Measurements from ENCODE around the gene COMT. TPM values are rescaled to one million over a fixed set of nuclear protein-coding genes. Genes with fewer than 3 reads are reported as not detected.

Gene COMT
- total RNA-seq, 1 experiment from 2014 or later, result 585 TPM

DNA sequence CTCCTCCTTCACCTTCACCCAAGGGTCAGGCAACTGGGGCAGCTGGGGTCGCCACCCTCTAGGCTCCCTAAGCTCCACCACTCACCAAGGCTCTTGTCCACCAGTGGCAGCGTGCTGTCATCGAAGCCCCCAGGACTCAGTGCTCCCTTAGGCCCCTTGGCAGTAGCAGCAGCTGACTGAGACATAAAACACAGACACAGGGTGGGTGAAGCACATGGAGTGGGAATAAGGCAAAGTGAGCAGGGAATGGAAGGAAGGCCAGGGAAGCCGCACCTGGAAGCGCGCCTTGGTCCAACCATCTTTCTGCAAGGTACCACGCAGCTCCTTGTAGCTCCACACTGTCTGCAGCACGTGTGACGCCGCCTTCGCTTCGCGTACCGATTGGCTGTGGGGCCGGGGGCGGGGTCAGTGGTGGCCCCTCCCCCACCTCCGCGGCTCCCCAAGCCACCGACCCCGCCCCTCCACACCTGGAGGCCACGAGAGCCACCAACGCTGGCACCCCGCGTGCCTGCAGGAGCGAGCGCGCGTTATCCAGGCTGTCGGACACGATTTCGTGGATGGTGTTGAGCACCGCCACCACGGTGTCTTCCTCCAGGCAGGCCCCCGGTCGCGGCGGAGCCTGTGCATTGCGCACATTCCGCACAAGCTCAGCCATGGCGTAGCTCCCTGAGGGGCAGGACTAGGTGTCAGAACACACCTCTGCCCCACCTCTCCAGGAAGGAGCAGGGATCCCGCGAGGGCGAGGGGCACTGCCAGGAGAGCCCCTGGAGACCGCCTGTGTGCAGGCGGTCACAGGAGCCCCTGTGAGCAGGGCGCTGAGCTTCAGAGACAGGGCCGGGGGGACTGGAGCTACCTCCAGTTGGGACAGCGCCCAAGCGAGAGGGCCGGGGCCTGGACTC, 31.3 kb downstream of the COMT start:
- in situ Hi-C loops (cut with HindIII; ENCODE audit: low pct_unique_long_range_greater_than_20kb, low sequenced_read_pairs), result no loop called here
- DNase-seq (ENCODE audit: low read depth), result no peak

DNA sequence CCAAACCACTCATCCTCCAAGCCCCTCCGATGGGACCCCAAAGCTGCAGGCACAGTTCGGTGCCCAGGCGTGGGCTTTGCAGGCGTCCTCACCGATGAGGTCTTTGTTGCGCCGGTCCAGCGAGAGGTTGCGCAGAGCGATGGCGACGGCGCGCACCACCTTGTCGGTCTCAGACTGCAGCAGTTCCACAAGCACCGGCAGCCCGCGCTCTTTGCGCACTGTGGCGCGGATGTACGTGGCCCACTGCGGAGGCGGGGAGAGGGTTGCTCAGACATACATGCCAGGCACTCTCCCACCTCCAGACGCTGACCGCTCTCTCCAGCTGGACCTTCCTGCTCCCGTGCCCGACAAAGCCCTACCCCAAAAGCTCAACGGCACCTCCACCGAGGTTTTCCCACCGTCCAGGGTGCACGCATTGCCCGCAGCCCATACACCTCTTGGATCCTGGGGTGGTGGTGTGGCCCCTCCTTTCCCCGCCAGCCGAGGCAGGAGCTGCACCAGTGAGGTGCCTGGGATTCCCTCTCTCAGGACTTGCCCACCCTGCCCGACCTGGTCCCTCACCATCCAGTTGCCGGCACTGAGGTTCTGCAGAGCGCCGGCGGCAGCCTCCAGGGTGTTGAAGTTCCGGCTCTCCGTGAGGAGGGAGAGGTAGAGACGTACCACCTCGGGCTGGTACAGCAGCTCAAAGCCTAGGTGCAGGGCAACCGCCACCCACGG, 32.1 kb downstream of the COMT start:
- DNase-seq (ENCODE audit: low read depth), result no peak
- in situ Hi-C loops (cut with HindIII; ENCODE audit: low pct_unique_long_range_greater_than_20kb, low sequenced_read_pairs), result no loop called here

DNA sequence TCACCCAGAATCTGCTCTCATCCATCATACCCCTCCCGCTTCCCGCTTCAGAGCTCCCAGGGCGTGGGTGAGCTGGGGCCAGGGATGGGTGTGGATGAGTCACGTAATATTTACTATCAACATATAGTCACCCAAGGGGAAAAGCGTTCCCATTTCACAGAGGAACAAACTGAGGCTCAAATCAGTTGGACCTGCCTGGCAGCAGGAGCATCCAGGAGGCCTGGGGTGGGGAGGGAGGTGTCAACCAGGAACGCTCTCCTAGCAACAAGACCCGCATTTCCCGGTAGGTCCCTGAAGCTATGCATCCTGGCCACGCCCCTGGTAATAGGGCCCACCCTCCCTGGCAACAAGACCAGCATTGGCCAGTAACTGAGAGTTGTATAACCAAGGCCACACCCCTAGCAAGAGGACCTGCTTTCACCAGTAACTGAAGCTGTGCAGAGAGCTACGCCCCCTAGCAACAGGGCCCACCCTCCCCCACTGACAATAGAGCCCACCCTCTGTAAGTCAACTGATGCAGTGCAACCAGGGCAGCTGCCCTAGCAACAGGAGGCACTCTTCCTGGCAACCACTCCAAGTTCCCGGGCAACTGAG, 32.8 kb downstream of the COMT start:
- in situ Hi-C loops (cut with HindIII; ENCODE audit: low pct_unique_long_range_greater_than_20kb, low sequenced_read_pairs), result no loop called here
- peak; percentile 85 for DNase-seq (ENCODE audit: low read depth)

DNA sequence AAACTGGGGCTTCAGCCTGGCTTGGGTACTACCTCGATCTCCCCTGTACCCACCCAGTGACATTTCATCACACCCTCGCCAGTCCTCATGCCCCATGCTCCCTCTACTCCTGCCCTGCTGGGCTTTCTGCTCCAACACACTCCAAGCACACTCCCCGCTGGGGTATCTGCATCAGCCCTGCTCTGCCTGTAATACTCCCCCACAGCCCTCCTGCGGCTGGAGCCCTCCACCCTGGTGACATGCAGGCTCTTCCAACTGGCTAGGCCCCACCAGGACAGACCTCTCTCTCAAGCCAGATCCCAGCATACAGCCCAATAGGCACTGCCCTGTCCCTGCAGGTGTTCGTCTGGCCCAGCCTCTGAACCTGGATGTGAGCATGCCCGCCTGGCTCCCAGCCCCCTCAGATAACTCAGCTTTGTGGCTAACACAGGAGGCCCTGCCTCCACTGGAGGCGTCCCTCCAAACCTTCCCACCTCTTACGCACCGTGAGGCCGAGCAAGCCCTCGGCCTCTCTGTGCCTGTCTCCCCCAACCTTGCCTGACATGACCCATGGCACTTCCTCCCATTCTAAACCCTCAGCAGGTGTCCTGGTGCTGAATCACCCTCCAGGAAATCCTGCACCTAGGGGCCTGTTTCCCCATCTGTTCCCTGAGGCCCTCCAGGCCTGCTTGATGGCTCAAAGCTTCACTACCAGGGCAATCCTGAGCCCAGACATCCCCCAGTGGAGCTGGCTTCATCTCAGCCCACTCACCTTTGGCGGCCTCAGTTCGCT, 33.5 kb downstream of the COMT start:
- DNase-seq (ENCODE audit: low read depth), result no peak
- in situ Hi-C loops (cut with HindIII; ENCODE audit: low pct_unique_long_range_greater_than_20kb, low sequenced_read_pairs), result no loop called here

DNA sequence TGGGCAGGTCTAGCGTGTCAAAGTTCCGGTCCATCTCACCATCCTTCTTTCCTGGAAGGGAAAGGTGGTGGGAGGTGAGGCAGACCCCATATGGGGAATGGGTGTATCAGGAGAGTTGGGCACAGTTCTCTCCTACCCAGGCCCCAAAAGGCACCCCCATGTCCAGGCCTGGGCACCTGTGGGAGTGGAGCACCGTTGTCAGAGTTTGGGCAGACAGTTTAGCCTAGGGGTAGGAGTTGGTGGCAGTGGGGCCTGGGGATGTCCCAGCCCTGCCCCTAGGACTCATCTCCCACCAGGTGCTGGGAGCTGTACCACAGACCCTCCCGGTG, 34.1 kb downstream of the COMT start:
- no peak for DNase-seq (ENCODE audit: low read depth)
- in situ Hi-C loops (cut with HindIII; ENCODE audit: low pct_unique_long_range_greater_than_20kb, low sequenced_read_pairs), result no loop called here

DNA sequence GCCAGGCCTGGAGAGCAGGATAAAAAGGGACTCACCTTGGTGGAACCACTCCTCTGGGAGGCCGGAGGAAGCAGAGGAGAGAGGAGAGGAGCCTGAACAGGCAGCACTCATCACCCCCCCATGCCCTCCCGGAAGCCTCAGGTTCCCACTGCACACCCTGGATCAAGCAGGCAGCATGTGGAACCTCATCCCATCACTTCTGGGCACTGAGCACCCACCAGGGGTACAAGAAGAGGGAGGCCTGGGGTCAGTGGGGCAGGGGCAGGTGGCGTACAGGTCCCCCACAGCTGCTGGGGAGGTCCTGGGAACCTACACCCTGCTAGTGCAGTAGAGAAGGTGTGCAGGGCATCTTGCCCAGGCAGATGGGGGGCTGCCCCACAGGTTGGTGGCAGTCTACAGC, 35.1 kb downstream of the COMT start:
- no peak for DNase-seq (ENCODE audit: low read depth)
- in situ Hi-C loops (cut with HindIII; ENCODE audit: low pct_unique_long_range_greater_than_20kb, low sequenced_read_pairs), result no loop called here

DNA sequence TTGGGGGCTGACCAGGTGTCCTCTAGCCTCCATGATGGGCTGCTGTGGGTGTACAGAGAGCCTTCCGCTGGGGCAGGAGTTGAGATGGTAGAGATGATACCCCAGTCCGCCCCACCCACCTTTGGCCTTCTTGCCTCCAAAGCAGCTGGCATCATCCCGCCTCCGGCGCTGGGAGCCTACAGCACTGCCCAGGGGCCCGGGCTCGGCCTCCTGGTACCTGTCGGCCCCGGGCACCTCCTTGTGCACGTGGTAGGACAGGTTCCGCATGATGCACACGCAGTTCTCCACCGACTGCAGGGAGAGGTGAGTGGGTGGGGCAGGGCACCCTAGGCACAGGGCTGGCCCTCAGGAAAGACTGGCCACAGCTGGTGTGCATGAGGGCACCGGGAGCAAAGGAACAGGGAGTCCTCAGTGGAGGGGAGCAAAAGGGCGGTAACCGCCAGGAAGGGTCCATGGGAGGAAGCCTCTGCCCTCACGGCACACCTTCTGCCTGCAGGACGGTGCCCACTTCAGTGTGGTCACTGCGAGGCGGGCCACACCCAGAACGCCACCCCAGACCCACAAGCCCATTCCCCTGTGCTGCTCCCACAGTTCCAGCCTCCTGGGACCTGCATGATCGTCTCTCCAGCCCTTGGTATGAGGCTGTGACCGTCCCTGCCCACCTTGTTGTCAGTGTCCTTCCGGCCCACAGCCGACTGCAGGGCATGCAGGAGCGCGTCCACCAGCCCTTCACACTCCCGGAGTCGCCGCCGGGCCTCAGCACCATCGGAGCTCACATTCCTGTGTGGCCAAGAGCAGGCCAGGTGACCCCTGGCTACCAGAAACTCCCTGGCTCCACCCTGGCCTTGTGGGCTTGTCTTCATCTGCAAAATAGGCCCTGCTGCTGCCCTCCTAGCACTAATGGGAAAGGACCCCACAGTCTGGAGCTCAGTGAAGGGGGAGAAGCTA, 36.0 kb downstream of the COMT start:
- no peak for DNase-seq (ENCODE audit: low read depth)
- in situ Hi-C loops (cut with HindIII; ENCODE audit: low pct_unique_long_range_greater_than_20kb, low sequenced_read_pairs), result no loop called here

DNA sequence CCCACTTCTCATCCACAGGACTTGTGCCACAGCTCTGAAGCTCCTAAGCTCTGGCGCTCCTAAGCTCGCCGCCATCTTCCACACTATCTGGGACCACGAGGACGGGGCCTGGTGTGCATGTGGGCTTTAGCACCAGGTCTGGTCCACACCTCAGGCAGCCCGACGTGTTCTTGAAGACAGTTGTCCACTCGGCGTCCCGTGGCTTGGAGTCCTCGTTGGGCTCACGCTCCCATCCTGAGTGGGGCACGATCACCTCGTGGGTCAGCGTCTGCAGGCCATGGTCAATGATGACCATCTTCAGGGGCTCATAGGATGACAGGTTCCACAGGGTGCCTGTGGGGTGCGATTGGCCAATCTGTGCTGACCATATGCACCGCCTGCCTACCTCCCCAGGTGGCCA, 37.2 kb downstream of the COMT start:
- DNase-seq (ENCODE audit: low read depth), result no peak
- in situ Hi-C loops (cut with HindIII; ENCODE audit: low pct_unique_long_range_greater_than_20kb, low sequenced_read_pairs), result no loop called here

DNA sequence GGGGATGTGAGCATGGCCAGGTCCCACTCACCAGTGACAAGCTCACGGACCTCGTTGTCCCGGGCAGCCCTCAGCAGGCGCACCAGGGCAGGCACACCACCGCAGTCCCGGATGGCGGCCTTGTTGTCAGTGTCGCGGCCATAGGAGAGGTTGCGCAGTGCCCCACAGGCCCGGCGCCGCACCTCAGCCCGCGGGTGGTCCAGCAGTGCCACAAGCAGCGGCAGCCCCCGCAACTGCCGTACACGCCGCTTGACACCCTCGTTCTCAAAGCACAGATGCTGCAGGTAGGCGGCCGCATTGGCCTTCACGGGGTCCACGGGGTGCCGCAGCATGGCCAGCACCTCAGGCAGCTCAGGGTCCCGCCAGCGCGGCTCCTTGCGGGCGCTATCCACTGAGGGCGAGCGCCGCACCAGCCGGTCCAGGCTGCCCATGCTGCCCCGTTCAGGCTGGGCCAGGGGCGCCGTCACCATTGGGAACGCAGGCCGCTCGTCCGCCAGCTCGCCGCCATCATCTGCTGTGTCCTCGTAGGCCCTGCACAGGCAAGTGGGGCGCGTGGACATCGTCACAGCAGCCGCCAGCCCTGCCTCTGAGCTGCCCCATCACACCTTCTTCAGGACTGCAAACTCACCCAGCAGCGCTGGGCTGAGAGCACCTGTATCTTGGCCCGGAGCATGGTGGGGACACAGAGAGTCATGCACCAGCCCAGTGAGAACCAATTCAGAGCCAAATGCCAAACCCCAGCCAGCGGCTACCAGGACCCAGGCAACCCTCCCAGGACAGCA, 38.3 kb downstream of the COMT start:
- no peak for DNase-seq (ENCODE audit: low read depth)
- in situ Hi-C loops (cut with HindIII; ENCODE audit: low pct_unique_long_range_greater_than_20kb, low sequenced_read_pairs), result no loop called here

DNA sequence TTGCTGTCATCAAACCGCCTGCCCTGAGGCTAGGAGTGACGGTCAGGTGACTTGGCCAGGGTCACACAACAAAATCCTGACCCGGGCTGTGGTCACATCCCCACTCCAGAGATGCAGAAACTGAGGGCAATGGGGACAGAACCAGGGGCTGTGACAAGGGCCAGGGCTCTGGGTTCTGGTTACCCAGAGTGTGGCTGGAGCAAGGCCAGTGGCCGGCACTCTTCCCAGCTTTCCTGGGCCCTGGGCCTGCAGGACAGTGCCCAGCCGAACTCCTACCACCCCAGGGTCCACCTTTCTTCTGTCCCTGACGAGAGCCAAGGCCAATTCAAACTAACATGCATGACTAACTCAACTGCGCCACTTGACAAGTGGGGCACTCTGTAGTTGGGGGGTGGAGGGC, 39.2 kb downstream of the COMT start:
- no peak for DNase-seq (ENCODE audit: low read depth)
- in situ Hi-C loops (cut with HindIII; ENCODE audit: low pct_unique_long_range_greater_than_20kb, low sequenced_read_pairs), result no loop called here

DNA sequence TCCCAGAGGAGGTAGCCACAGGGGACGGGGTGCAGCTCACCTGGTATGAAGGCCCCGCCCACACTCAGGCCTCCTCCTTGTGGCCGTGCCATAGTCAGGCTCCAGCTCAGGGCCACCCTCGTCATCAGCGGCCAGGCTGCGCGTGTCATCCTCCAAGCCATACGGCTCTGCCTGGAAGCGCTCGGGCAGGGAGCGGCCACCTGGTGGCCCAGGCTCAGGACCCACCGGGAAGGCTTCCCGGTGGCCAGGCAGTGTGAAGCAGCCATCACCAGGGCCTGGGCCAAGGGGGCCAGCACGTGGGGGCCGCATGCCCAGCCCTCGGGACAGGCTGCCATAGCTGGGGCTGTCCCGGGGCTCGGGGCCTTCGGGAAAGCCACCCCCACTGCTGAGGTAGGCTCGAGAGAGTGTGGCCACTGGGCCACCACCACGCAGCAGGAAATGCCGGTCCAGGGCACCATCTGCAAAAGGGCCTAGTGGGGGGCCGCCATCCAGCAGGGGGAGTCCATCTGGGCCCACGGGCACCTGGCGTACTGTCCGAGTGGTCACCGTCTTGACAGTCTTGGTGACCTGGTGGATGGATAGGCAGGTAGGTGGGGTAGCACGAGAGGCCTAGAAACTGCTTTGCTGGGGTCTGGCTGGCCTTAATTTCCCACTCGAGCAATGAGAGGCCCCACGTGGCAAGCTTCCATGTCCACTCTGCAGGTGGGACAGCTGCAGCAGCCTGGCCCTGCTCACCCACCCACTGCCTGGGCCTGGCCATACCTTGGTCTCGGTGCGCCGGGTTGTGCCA, 39.8 kb downstream of the COMT start:
- in situ Hi-C loops (cut with HindIII; ENCODE audit: low pct_unique_long_range_greater_than_20kb, low sequenced_read_pairs), result no loop called here
- no peak for DNase-seq (ENCODE audit: low read depth)

DNA sequence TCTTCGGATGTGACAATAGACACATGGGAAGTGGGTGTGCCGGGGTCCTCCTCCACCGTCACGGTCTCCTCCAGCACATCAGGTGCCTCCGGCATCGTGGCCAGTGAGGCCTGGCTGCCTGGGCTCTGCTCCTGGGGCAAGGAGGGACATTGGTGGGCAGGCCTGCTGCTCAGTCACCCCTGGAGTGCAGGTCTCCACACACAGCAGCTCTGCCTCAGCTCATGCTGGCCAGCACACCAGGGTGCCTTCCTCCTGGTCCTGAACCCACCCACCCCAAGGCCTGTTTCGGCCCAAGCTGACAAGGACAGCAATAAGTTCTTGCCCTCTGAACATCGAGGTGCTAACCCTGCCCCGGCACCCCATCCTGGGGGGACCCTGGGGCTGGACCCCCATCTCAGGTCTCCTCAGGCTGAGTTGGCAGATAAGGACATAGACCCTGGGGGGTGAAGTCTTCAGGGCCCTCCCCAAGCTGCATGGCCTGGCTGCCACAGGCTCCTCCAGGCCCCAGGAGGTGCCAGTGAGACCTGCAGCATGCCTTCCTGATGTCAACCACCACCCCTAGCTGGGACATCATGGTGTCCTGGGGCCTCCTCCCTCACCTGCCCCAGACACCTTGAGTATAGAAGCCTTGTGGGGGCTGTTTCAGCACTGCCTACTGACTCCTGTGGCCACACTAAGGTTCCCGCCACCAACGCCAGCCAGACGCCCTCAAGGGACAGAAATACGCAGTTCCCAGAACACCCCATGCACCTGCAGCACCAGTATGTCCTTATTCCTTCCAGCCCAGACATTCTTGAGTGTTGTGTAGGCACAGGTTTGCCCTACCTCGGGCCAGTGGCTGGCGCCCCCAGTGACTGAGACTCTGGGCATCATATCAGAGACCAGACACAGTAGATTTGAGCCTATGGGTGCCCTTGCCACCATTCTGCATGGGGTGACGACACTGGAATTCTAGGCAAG, 40.7 kb downstream of the COMT start:
- no peak for DNase-seq (ENCODE audit: low read depth)
- in situ Hi-C loops (cut with HindIII; ENCODE audit: low pct_unique_long_range_greater_than_20kb, low sequenced_read_pairs), result no loop called here

DNA sequence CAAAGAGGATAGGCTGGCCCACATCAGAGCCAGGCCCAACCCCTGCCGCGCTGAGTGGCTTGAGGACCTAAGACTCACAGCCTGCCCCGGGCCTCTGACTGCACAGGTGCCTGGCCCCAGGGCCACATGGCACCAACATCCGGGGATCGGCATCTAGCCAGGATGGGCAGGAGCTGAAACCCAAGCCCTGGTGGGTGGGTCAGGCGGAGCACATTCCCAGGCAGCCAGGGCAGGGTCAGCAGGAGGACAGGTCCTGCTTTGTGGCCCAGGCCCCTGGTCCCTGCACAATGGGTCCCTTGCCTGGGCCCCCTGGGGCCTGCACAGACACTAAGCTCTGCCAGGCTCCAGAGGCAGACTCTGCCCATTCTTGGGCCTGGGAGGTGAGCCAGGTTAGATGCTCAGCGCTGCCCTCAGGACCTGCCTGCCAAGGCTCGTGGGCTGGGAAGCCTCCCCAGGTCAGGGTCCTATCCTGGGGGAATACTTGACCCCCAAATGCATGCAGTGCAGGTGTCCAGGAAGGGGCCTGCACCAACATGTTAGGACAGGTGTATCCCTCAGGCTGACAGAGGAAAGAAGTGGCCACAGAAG, 41.5 kb downstream of the COMT start:
- DNase-seq (ENCODE audit: low read depth), result no peak
- in situ Hi-C loops (cut with HindIII; ENCODE audit: low pct_unique_long_range_greater_than_20kb, low sequenced_read_pairs), result no loop called here

DNA sequence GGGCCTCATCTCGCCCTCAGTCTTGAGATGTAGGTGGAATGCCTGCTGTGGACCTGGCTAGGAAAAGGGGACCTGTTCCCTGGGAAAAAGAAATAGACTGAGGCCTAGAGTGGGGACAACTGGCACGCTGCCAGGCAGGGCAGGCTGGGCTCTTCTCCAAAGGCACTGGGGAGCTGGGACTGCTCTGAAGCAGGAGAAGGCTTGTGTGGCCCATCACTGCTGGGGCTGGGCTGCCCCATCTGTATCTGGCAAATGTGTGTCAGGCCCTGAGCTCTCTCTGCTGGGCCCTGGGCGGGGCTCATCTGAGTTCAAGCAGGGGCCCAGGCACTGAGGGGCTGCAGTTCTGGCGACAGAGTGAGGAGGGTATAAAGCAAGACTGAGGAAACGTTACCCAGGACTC, 42.2 kb downstream of the COMT start:
- in situ Hi-C loops (cut with HindIII; ENCODE audit: low pct_unique_long_range_greater_than_20kb, low sequenced_read_pairs), result no loop called here
- no peak for DNase-seq (ENCODE audit: low read depth)

DNA sequence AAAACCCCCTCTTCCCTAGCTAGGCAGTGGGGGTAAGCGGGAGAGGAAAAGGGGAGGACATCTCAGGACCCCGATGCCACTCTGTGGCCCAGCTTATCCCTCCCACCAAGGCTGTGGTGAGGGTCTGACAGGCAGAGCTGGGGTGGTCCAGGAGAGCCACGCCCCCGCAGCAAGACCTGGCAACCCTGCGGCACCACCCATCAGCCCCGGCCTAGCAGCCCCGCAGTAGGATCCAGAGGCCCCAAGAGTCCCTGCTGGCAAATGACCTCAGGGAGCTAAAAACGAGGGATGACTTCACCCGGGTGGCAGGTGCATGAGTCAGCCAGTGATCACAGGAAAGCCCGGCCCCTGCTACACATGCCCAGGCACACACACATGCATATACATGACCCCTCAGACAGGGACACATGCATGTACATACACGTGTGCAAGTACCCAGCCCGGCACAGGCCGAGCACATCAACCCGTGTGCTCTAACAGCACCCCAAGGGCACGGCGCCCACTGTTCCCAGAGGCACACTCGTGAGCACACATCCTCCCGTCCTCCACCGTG, 42.7 kb downstream of the COMT start:
- peak; percentile 66 for DNase-seq (ENCODE audit: low read depth)
- in situ Hi-C loops (cut with HindIII; ENCODE audit: low pct_unique_long_range_greater_than_20kb, low sequenced_read_pairs), result no loop called here

Measured in Caki2 (cell line).